Smooth muscle cell of the brain vasculature (primary cell): ENCODE data around the gene FOXD1.
A peak's percentile ranks its signal among the peaks of the same experiment; 100 is the strongest.
"Not testable (repeated sequence)": the region's sequence is repeated elsewhere in the genome, so short reads cannot be mapped to it uniquely, and the experiment has no call there.

Experiments
- DNase-seq: peaks from one replicate; pipeline ENCODE4 v3.0.0-alpha.2; 2012; ENCODE audit warnings: low read depth, low spot score

FOXD1 gene

DNA sequence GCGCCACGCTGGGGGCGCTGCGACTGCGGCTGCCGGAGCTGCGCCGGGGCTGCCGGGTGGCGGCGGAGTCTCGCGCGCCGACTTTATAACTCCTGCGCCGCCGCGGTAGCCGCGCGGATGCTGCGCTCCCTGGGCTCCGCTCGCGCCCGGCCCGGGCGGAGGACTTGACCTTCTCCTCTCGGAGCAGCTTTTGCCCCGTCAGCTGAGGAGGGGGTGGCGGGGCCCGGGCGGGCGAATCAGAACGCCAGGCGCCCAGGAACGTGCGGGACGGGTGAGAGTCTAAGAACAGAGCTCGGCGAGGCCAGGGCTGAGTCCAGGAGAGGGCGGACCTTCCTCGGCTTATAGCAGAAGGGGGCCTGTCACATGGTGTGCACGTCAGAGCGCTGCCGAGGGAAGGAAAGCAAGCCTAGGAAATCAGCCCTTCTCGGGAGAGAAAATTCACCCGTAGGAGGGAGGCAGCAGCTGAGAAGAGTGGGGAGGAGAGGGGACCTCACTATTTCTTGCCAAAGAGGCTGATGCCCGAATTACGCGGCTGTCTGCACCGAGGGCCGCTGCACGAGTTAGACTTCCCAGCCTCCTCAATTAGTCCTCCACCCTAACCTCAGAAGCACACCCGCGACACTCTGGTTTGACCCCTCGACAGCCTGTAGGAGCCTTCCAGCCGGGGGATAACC, at the start of gene FOXD1:
FOXD1 (minus strand) TSS at position 315 of the 674 bp plus-strand sequence. CDS start 415 bp downstream, outside the sequence.
- peak; percentile 94 for DNase-seq

DNA sequence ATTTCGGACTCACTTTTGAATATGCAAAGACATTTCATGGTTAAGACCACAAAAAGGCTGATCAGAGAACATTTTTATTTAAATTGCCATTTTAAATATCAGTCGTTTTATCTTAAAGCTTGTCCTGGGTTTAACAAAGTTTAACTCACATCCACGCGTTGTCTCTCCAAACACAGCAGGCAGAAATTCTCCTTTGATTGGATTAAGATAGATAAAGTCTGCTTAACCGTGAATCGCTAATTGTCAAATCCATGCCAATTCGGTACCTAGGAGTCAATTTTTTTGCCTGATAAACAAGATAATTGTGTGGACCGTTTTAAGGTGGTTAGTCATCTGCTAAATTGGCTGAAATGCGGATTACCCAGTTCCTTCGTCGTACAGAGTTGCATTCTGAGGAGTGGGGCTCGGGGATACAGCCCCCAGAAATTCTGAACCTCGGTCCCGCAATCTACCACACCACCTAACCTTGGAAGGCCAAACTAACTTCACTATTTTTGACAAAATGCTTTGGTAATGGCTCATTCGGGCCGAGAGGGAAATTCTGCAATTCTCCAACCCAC, 49.0 kb upstream of the FOXD1 start:
- no peak for DNase-seq

DNA sequence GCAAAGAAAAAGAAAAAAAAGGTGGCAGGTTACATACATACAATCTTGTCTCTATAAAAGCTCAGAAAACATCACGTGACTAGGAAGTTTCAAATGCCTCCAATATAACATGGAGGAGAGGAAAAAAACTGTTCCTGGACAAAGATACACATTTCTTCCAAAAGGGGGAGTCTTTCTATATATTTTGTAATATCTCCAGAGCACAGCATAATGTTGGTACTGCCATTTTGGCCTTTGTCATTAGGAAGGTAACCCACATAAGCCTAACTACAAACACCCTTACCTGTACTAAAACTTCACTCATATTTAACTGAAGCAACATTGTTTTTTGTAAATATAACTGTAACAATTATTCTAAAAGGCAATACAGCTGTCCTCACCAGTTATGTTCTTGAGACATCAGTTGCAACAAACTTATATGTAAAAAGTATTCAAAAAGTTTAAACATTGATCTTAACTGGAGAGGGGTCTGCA, 48.4 kb upstream of the FOXD1 start:
- no peak for DNase-seq

DNA sequence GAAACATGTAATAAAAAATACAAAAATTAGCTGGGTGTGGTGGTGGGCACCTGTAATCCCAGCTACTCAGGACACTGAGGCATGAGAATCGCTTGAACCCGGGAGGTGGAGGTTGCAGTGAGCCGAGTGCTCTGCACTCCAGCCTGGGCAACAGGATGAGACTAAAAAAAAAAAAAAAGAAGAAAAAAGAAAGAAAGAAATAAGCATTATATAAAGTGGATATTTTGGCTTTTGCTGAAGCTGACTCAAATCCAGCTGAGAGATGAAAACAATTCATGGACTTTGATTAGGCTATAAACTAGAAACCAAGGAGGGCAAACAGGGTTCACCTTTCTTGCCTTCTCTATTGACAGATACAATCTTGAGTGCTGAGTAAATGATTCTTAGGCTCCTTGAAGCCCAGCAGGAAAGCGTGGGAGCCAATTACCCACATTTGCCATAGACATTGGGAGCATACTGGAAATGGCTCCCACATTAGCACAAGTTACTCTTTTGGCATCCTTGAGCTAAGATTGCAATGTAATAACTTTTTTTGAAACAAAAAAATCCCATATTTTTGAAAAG, 47.3 kb upstream of the FOXD1 start:
- no peak for DNase-seq

DNA sequence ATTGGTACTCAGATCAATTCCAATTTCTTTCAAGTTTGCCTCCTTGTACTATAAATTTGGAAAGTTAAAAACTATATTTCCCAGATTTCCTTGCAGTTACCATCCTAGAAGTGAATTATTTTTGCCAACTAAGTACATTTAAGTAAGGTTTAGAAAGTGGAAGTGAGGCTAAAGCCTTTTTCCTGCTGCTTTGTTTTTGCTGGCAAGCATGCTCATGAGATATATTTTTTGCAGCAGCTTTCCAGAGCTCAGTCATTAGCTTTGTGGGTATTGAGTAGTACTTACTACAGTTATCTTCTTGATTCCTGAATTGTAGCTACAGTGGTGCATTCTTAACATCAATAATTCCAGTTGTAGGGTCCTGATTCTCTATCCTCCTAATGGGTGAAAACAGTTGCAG, 46.1 kb upstream of the FOXD1 start:
- no peak for DNase-seq

DNA sequence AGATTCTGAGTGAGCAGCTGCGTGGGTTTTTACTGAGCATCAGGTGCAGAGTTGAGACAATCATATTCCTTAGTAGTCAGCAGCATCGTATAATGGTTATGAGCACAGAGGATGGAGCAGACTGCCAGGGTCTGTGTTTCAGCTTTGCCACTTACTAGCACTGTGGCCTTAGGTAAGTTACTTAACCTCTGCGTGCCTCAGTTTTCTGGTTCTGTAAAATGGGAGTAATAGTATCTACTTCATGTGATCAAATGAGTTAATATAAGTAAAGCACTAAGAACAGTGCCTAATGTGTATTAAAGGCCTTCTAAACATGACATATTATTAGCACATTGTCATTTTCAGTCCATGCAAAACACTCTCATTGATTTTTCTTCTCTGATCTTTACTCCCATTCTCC, 44.8 kb upstream of the FOXD1 start:
- DNase-seq: no peak

DNA sequence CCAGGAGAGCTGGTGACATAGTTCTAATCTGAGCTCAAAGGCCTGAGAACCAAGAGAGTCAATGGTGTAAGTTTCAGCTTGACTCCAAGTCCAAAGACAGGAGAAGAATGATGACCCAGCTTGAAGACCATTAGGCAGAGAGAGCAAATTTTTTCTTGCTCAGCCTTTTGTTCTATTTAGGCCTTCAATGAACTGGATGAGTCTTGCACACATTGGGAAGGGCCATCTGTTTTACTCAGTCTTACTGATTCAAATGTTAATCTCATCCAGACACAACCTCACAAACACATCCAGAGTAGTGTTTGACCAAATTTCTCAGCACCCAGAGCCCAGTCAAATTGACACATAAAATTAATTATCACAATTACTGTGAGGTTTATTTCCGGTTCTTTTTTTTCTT, 42.6 kb upstream of the FOXD1 start:
- no peak for DNase-seq

DNA sequence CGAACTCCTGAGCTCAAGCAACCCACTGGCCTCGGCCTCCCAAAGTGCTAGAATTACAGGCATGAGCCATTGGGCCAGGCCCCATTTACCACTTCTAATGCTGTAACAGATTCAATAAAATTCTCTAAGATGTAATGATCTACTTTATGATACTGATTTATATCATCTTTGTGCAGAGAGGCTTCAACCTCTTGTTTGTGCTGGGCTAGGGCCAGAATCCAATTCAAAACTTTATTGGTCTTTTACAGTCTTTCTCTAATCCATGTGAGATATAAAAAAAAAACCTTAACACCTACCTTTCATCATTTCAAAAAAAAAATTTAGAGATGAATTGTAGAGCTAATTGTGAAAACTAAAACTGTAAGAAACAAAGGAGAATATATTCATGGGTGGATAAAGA, 41.5 kb upstream of the FOXD1 start:
- DNase-seq: no peak

DNA sequence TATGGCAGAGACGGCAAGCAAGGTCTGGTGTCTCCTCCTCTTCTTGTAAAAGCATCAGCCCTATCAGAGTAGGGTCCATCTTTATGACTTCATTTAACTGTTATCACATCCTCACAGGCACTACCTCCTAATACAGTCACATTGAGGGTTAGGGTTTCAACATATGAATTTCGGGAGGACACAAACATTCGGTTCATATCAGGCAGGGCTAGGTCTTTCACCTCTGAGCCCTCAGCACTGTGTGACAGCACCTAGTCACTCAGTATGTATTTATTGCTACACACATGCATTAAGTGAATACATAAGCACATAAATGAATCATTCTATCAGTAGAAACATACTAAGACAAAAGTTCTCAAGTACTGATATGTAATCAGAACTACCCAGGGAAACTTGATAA, 40.2 kb upstream of the FOXD1 start:
- no peak for DNase-seq

DNA sequence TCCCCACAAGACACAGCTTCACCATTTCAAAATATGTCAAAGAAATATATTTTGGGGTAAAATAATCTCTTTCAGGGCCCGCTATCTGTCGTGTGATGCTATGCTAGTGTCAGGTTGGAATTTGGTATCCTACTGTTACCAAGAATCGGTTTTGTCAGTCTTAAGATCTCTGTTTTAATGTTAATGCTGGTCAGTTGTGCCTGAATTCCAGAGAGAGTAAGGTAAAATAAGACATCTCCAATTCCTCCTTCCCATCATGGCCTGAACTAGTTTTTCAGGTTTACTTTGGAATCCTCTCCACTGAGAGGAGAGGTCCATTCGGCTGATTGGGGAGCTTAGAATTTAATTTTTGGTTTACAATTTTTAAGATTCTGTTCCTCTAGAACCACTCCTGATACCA, 39.2 kb upstream of the FOXD1 start:
- no peak for DNase-seq

DNA sequence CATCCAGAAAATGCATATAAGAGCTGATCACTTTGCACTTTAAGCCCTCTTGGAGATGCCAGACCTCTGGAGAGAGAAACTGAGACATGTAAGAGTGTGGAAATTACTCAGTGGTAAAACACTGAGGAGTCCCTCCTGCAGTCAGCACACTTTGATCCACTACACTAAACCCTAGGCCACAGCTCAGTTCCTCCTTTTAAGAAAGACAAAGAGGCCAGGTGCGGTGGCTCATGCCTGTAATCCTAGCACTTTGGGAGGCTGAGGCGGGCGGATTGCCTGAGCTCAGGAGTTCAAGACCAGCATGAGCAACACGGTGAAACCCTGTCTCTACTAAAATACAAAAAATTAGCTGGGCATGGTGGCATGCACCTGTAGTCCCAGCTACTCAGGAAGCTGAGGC, 38.7 kb upstream of the FOXD1 start:
- DNase-seq: not testable (repeated sequence)

DNA sequence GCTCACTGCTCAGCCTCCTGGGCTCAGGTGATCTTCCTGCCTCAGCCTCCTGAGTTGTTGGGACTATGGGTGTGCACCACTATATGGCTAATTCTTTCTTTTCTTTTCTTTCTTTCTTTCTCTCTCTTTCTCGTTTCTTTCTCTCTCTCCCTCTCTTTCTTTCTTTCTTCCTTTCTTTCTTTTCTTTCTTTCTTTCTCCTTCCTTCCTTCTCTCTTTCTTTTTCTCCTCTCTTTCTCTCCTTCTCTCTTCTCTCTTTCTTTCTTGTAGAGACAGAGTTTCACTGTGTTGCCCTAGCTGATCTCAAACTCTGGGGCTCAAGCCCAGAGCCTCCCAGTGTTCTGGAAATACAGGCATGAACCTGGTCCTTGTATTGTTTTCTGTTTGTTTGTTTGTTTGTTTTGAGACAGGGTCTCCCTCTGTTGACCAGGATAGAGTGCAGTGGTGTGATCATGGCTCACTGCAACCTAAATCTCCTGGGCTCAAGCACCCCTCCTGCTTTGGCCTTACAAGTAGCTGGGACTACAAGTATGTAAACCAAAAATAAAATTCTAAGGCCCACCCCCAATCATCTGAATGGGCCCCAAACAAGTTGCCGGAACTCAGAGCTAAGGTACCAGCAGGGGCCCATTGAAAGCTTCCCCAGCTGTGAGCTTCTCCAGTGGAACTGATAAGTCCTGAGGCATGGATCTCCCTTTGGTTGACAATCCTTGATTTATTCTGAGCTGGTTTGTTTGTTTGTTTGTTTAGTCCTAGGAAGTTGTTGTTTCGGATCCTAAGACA, 37.7 kb upstream of the FOXD1 start:
- DNase-seq: no peak

DNA sequence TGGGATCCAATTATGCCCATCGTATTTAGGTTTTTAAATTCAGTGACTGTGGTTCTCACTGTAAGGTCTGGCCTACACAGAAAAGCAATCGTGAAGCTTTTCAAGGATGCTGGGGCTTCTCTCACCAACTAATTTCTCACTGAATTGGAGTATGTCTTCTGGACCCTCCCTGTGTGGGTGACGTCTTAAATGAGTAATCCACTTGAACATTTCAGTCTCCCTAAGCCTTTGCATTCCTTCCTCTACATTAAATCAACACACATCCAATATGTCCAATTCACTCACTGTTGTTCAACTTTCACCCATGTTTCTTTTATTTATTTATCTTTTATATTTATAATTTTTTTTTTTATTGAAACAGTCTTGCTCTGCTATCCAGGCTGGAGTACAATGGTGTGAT, 37.1 kb upstream of the FOXD1 start:
- DNase-seq: no peak

DNA sequence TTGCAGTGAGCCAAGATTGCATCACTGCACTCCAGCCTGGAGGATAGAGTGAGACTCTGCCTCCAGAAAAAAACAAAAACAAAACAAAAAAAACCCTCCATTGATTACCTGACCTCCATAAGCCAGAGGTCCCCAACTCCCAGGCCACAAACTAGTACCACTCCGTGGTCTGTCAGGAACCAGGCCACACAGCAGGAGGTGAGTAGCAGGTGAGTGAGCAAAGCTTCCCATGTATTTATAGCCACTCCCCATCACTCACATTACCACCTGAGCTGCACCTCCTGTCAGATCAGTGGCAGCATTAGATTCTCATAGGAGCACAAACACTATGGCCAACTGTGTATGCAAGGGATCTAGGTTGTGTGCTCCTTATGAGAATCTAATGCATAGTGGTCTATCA, 35.9 kb upstream of the FOXD1 start:
- DNase-seq: no peak

DNA sequence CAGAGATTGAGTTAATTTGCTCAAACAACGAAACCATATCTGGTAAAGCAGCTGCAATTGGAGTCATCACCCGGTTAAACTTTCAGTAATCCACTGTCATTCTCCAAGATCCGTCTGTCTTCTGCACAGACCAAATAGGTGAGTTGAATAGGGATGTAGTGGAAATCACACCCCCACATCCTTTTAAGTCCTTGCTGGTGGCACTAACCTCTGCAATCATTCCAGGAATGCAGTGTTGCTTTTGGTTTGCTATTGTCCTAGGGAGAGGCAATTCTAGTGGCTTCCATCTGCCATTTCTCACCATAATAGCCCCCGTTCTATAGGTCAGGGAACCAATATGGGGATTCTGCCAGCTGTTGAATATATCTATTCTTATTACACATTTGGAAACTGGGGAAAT, 35.1 kb upstream of the FOXD1 start:
- DNase-seq: no peak

DNA sequence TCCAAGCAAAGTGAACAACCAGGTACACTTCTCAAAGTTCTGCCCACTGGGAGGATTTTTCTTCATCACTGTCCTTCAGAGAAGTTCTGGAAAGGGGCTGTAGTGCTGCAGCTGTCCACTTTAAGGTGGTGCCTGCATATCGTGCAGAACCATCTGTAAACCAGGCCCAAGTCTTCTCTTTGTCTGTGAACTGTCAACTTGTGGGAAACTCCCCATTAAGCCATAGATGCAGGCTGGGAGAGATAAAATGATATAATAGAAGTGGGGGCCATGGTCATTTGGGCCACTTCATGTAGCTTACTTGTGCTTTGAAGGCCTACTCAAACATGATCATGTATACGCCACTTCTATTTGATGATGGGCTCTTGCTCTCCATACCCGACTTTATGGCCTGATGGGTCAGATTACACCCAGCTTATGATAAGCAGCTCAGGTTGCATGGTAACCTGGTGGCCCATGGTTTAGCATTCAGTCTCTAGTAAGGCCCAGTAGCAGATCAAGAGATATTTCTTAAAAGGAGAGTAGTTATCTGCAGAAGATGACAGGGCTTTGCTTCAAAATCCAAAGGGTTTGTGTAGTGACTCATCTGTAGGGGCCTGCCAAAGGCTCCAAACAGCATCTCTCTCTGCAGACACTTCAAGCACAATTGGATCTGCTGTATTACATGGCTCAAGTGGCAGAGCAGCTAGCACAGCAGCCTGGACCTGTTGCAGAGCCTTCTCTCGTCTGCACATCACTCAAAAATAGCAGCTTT, 34.0 kb upstream of the FOXD1 start:
- no peak for DNase-seq

DNA sequence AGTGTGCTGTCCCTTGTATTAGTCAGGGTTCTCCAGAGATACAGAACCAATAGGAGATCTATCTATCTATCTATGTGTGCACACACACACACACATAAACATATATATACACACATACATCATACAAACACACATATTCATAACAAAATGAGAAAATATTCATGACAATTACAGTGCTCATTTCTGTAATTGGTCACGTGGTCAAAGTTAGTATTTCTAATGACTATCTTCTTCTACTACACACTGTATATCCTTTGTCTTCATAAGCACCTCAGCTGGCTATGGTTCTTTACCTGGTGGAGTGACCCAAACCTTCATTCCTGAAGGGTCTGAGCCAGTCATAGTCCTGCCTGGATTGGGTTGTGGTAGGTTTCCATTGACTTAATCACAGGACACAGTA, 31.9 kb upstream of the FOXD1 start:
- DNase-seq: no peak

DNA sequence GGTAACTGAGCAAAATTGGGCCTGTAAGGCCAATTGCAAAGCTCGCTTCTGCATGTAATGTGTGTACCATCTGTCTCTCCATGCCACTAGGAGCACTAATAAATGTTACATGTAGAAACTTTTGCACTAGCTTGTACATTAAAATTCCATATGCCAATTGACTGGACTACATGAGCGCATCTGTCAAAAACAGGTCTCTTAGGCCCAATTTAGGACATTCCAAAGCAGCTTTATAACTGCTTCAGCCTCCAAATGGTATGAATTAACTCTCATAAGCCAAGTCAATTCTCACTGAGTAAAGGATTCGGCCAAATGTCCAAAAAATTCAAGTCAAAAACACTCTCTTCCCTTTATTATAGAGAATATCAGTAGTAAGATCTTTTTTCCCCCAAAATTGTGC, 23.5 kb upstream of the FOXD1 start:
- DNase-seq: no peak

DNA sequence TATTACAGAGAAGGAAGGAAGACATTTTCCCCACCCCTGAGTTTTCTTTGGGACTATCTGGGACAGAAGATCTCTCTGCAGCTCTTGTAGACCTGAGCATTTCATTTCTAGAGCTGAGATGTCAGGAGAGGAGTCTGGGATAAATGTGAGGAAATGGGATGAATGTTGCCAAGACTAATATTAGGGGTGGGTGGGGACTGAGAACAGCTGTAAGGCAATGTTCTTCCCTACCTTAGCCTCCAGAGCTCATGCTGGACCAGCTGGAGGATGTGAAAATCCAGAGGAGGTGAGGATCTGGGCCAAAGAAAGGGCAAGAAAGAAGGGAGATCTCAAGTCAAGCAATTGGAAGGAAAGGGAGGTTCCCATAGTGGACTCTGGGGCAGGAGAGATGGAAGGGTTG, 23.1 kb upstream of the FOXD1 start:
- DNase-seq: no peak

DNA sequence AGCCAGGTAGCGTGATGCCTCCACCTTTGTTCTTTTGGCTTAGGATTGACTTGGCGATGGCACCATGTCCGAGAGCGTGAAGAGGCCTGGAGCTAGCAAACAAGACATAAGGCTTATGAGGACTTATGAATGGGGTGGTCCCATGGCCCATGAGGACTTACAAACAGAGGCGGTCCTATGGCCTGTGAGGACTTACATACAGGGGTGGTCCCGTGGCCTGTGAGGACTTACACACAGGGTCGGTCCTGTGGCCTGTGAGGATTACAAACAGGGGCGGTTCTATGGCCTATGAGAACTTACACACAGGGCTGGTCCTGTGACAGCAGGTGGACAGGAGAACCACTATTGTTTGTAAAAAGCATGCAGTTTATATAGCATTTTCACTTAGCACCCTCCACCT, 21.3 kb upstream of the FOXD1 start:
- DNase-seq: no peak

DNA sequence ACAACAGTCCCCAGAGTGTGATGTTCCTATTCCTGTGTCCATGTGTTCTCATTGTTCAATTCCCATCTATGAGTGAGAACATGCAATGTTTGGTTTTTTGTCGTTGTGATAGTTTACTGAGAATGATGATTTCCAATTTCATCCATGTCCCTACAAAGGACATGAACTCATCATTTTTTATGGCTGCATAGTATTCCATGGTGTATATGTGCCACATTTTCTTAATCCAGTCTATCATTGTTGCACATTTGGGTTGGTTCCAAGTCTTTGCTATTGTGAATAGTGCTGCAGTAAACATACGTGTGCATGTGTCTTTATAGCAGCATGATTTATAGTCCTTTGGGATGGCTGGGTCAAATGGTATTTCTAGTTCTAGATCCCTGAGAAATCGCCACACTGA, 20.1 kb upstream of the FOXD1 start:
- DNase-seq: not testable (repeated sequence)
